Measurements from ENCODE around the gene LARP4. TPM values are rescaled to one million over a fixed set of nuclear protein-coding genes. Genes with fewer than 3 reads are reported as not detected.
A peak's percentile ranks its signal among the peaks of the same experiment; 100 is the strongest.

Gene LARP4
- total RNA-seq, 1 experiment from 2014 or later, result 35.1 TPM

GRCh38 chr12:50508414-50508813 lies 107.7 kb downstream of the LARP4 start:
- H2AFZ ChIP-seq (ENCODE audit: low read length), result no peak overlapping the region
- H3K27ac ChIP-seq (ENCODE audit: low read length), result no peak overlapping the region
- H3K36me3 ChIP-seq (ENCODE audit: low read depth, low read length), result no peaks in the 10 kb centered on the region
- ChIA-PET POLR2A (ENCODE audit: unreplicated experiment) (no interaction called here), CTCF (interaction anchor here (0.6 to 1.9 kb wide), 2 partner anchors 130 to 1517 kb away, joined by 5 to 7 read pairs; no protein-coding TSS in a partner anchor)
- no peak overlapping the region for H3K9ac ChIP-seq (ENCODE audit: low read length)
- no TSS peak for BruUV-seq (replicated peaks)
- no peak for DNase-seq
- H3K4me1 ChIP-seq (ENCODE audit: insufficient read depth, low read length), result peaks cover 44% of the 10 kb centered on the region
- no peak for ATAC-seq
- peaks cover 86% of the 10 kb centered on the region for H3K79me2 ChIP-seq (ENCODE audit: low read length)
- H3K27me3 ChIP-seq (ENCODE audit: low read length), result no peaks in the 10 kb centered on the region
- H3F3A ChIP-seq (ENCODE audit: low read length, unreplicated experiment), result no peaks in the 10 kb centered on the region
- H4K20me1 ChIP-seq (ENCODE audit: low read length), result peaks cover 25% of the 10 kb centered on the region
- TF ChIP-seq EZH2phosphoT487 (IDR thresholded peaks at IDR 0.05; ENCODE audit: borderline replicate concordance, low read length) (no peak), EZH2 (IDR thresholded peaks at IDR 0.05; ENCODE audit: low read length, unreplicated experiment) (no peak), CTCF (conservative IDR thresholded peaks at IDR 0.05; ENCODE audit: low read depth, low read length) (no peak)
- H3K9me3 ChIP-seq (ENCODE audit: low read length), result no peaks in the 10 kb centered on the region
- no peaks in the 10 kb centered on the region for H3K9me2 ChIP-seq (replicated peaks; ENCODE audit: low read length)
- intact Hi-C loops (cut with micrococcal nuclease), result loop anchor here (10.0 kb wide), 2 partner anchors 226 to 256 kb away; partner anchors contain the start of gene ATF1
- H3K4me3 ChIP-seq (ENCODE audit: low read length), result peak overlapping the region; percentile 88; the same call in 1 of the 2 replicates
- peak overlapping the region; percentile 96 for H3K4me2 ChIP-seq (ENCODE audit: low read length)

- Histone ChIP-seq H3K9me3 (ENCODE audit: low read length) (no peaks in the 10 kb centered on the region), H3K4me3 (ENCODE audit: low read length) (peak overlapping the region; percentile 18; the same call in 1 of the 2 replicates), H3K4me2 (ENCODE audit: low read length) (peak overlapping the region; percentile 96), H3F3A (ENCODE audit: low read length, unreplicated experiment) (no peaks in the 10 kb centered on the region), H4K20me1 (ENCODE audit: low read length) (peaks cover 25% of the 10 kb centered on the region), H3K4me1 (ENCODE audit: insufficient read depth, low read length) (peaks cover 44% of the 10 kb centered on the region), H2AFZ (ENCODE audit: low read length) (no peak overlapping the region), H3K79me2 (ENCODE audit: low read length) (peaks cover 93% of the 10 kb centered on the region), H3K9me2 (replicated peaks; ENCODE audit: low read length) (no peaks in the 10 kb centered on the region), H3K36me3 (ENCODE audit: low read depth, low read length) (no peaks in the 10 kb centered on the region), H3K27me3 (ENCODE audit: low read length) (no peaks in the 10 kb centered on the region), H3K9ac (ENCODE audit: low read length) (no peak overlapping the region), H3K27ac (ENCODE audit: low read length) (peak overlapping the region; percentile 36)
- intact Hi-C loops (cut with micrococcal nuclease), result loop anchor here (10.0 kb wide), 2 partner anchors 226 to 256 kb away; partner anchors contain the start of gene ATF1
- CTCF ChIA-PET, result interaction anchor here (1.0 to 1.9 kb wide), 2 partner anchors 15 to 129 kb away, joined by 4 to 7 read pairs; no protein-coding TSS in a partner anchor
- no TSS peak for BruUV-seq (replicated peaks)
- POLR2A ChIA-PET (ENCODE audit: unreplicated experiment), result interaction anchor here (0.5 to 0.6 kb wide), 3 partner anchors 90 to 265 kb away, joined by 3 to 11 read pairs (median 4); no protein-coding TSS in a partner anchor
- TF ChIP-seq CTCF (conservative IDR thresholded peaks at IDR 0.05; ENCODE audit: low read depth, low read length) (no peak), EZH2phosphoT487 (IDR thresholded peaks at IDR 0.05; ENCODE audit: borderline replicate concordance, low read length) (no peak), EZH2 (IDR thresholded peaks at IDR 0.05; ENCODE audit: low read length, unreplicated experiment) (no peak)
- ATAC-seq (peak; percentile 28), DNase-seq (peak; percentile 62)
These were observed 108.4 kb downstream of the LARP4 start for GRCh38 chr12:50508970-50509663.

Data from PC-3 (cell line).